OCI-LY3 (cell line): ENCODE results near the gene SFXN2.
"Not testable (repeated sequence)": the region's sequence is repeated elsewhere in the genome, so short reads cannot be mapped to it uniquely, and the experiment has no call there.

Experiments used
- CTCF ChIP-seq: fragments of 200-600, 300-600 bp; sonication (generic); IDR thresholded peaks from 2 replicates; pipeline ENCODE4 v1.5.1; 2014; ENCODE audit warnings: antibody characterized with exemption, low read length, low read depth
- EZH2phosphoT487 ChIP-seq: fragments of 200-600 bp; shearing (Covaris generic); IDR thresholded peaks from 2 replicates; pipeline ENCODE4 v1.6.1; 2018; ENCODE audit warnings: antibody characterized with exemption, mixed run types, low read depth

GRCh38 chr10:102695401-102695800 lies 19.0 kb upstream of the SFXN2 start:
- not testable (repeated sequence) for TF ChIP-seq CTCF, EZH2phosphoT487
